Fibroblast of lung (primary cell): ENCODE measurements around the gene SDCCAG8. TPM values are rescaled to one million over a fixed set of nuclear protein-coding genes. Genes with fewer than 3 reads are reported as not detected.

Source experiments
- DNase-seq, 2 donors: peaks; one replicate each; pipeline versions ENCODE4 v3.0.0 to v3.0.0-alpha.2; 2010; ENCODE audit warnings: low read depth in 2 of 2
- H2AFZ ChIP-seq: 2 replicates; pipeline ENCODE4 v1.5.1; 2012; ENCODE audit warnings: low read length, control low read depth, inconsistent platforms
- H3K27ac ChIP-seq: 2 replicates; pipeline ENCODE4 v1.5.1; 2011; ENCODE audit warnings: low read length, control low read depth; ENCODE audit not compliant: insufficient read depth
- H3K27me3 ChIP-seq: 2 replicates; pipeline ENCODE4 v1.5.1; 2011; ENCODE audit warnings: mild to moderate bottlenecking, low read length; ENCODE audit not compliant: control insufficient read depth, insufficient read depth
- H3K36me3 ChIP-seq: 2 replicates; pipeline ENCODE4 v1.5.1; 2011; ENCODE audit warnings: low read length; ENCODE audit not compliant: control insufficient read depth, insufficient read depth
- H3K4me1 ChIP-seq: 2 replicates; pipeline ENCODE4 v1.5.1; 2011; ENCODE audit warnings: low read length; ENCODE audit not compliant: control insufficient read depth, insufficient read depth; ENCODE audit errors: extremely low read depth
- H3K4me2 ChIP-seq: 2 replicates; pipeline ENCODE4 v1.5.1; 2011; ENCODE audit warnings: low read length, control low read depth; ENCODE audit not compliant: insufficient read depth; ENCODE audit errors: extremely low read depth
- H3K4me3 ChIP-seq, 4 experiments: fragments of 200-600 bp in 1 of 4; sonication (generic) in 1 of 4; replicated peaks in 1 of 4; 2 replicates each; pipeline ENCODE4 v1.5.1; 2011 to 2016; ENCODE audit warnings: low read length in 4 of 4, low read depth in 3 of 4, mild to moderate bottlenecking in 3 of 4, control low read depth in 2 of 4, inconsistent platforms in 1 of 4, mixed read lengths in 1 of 4; ENCODE audit not compliant: insufficient read depth in 1 of 4; ENCODE audit errors: control extremely low read depth in 1 of 4
- H3K79me2 ChIP-seq: 2 replicates; pipeline ENCODE4 v1.5.1; 2012; ENCODE audit warnings: mild to moderate bottlenecking, low read length, inconsistent platforms; ENCODE audit not compliant: control insufficient read depth, insufficient read depth
- H3K9ac ChIP-seq: 2 replicates; pipeline ENCODE4 v1.5.1; 2011; ENCODE audit warnings: mild to moderate bottlenecking, low read length, control low read depth; ENCODE audit not compliant: insufficient read depth
- H3K9me3 ChIP-seq: 2 replicates; pipeline ENCODE4 v1.5.1; 2012; ENCODE audit warnings: low read depth, low read length; ENCODE audit not compliant: control insufficient read depth, insufficient read depth
- H4K20me1 ChIP-seq: 2 replicates; pipeline ENCODE4 v1.5.1; 2011; ENCODE audit warnings: low read length; ENCODE audit not compliant: control insufficient read depth, insufficient read depth; ENCODE audit errors: extremely low read depth
- CTCF ChIP-seq, 2 donors: IDR thresholded peaks in 1 of 2; conservative IDR thresholded peaks in 1 of 2; 1 replicate in 1 of 2; 2 replicates in 1 of 2; pipeline ENCODE4 v1.5.1; 2011 to 2012; ENCODE audit warnings: low read length in 2 of 2, control low read depth in 1 of 2, inconsistent platforms in 1 of 2, low read depth in 1 of 2, mild to moderate bottlenecking in 1 of 2
- EZH2 ChIP-seq: IDR thresholded peaks from 2 replicates; pipeline ENCODE4 v1.5.1; 2012; ENCODE audit warnings: low read length, control low read depth, mild to moderate bottlenecking; ENCODE audit errors: missing control alignments
- polyA plus RNA-seq, 2 donors: library from polyadenylated mRNA; depleted of rRNA in 1 of 2; stranded (reverse) in 1 of 2; unstranded in 1 of 2; fragments of >200 nt; gene quantifications; 2 replicates each; pipeline ENCODE4 v1.2.1, GENCODE V29; 2011 to 2012; ENCODE audit warnings: missing spikeins in 1 of 2
- total RNA-seq: library from RNA; depleted of rRNA; stranded (reverse); fragments of >200 nt; gene quantifications from 2 replicates; pipeline ENCODE4 v1.2.1, GENCODE V29; 2014

The SDCCAG8 gene
- total and polyA plus RNA-seq, 2 donors (not counting 1 experiment from before 2014, with no cell fraction given): 34.8 to 53.2 TPM

- Histone ChIP-seq H3K4me3 (peak overlapping the region in 1 of 4 experiments; percentile 32), H3K79me2 (peaks cover 29% of the 10 kb centered on the region), H3K36me3 (no peaks in the 10 kb centered on the region), H3K9me3 (no peaks in the 10 kb centered on the region), H3K27me3 (no peaks in the 10 kb centered on the region), H4K20me1 (no peaks in the 10 kb centered on the region), H3K27ac (peak overlapping the region; percentile 36), H3K4me1 (peaks cover 25% of the 10 kb centered on the region), H3K4me2 (peak overlapping the region; percentile 67), H2AFZ (no peak overlapping the region), H3K9ac (no peak overlapping the region)
- DNase-seq: peak; percentile 93 to 98
- no peak for TF ChIP-seq CTCF (conservative IDR thresholded peaks at IDR 0.05 in 1 of 2, IDR thresholded peaks at IDR 0.05 in 1 of 2; ENCODE audit: low read depth in 1 of 2, low read length in 2 of 2)
These were observed 12.2 kb downstream of the SDCCAG8 start for GRCh38 chr1:243267914-243268653.

- DNase-seq: peak in 1 of 2 donors; percentile 82
- H2AFZ ChIP-seq: no peak overlapping the region
- peak overlapping the region; percentile 64 for H3K27ac ChIP-seq
- no peaks in the 10 kb centered on the region for H4K20me1 ChIP-seq
- H3K9me3 ChIP-seq: no peaks in the 10 kb centered on the region
- H3K27me3 ChIP-seq: no peaks in the 10 kb centered on the region
- H3K36me3 ChIP-seq: peaks cover under 1% of the 10 kb centered on the region
- H3K79me2 ChIP-seq: peaks cover 23% of the 10 kb centered on the region
- peaks cover 25% of the 10 kb centered on the region for H3K4me1 ChIP-seq
- H3K4me2 ChIP-seq: peak overlapping the region; percentile 67
- TF ChIP-seq CTCF (conservative IDR thresholded peaks at IDR 0.05 in 1 of 2, IDR thresholded peaks at IDR 0.05 in 1 of 2; ENCODE audit: low read depth in 1 of 2, low read length in 2 of 2) (no peak), EZH2 (no peak)
- peak overlapping the region in 1 of 4 experiments; percentile 32 for H3K4me3 ChIP-seq
- H3K9ac ChIP-seq: no peak overlapping the region
These were observed 13.1 kb downstream of the SDCCAG8 start for GRCh38 chr1:243268751-243269460.

GRCh38 chr1:243269461-243269801 lies 13.6 kb downstream of the SDCCAG8 start:
- TF ChIP-seq CTCF (conservative IDR thresholded peaks at IDR 0.05 in 1 of 2, IDR thresholded peaks at IDR 0.05 in 1 of 2; ENCODE audit: low read depth in 1 of 2, low read length in 2 of 2) (no peak), EZH2 (no peak)
- Histone ChIP-seq H3K9ac (no peak overlapping the region), H2AFZ (no peak overlapping the region), H3K27me3 (no peaks in the 10 kb centered on the region), H4K20me1 (no peaks in the 10 kb centered on the region), H3K79me2 (peaks cover 23% of the 10 kb centered on the region), H3K4me1 (peaks cover 25% of the 10 kb centered on the region), H3K4me2 (no peak overlapping the region), H3K4me3 (no peak overlapping the region), H3K27ac (peak overlapping the region; percentile 64), H3K9me3 (no peaks in the 10 kb centered on the region), H3K36me3 (peaks cover 3% of the 10 kb centered on the region)
- no peak for DNase-seq
